Astrocyte (in vitro differentiated cells and primary cell): Measurements from ENCODE around the gene CHST11. TPM values are rescaled to one million over a fixed set of nuclear protein-coding genes. Genes with fewer than 3 reads are reported as not detected.
"Not testable (repeated sequence)": the region's sequence is repeated elsewhere in the genome, so short reads cannot be mapped to it uniquely, and the experiment has no call there.

Experiments
- DNase-seq: peaks from one replicate; pipeline ENCODE4 v3.0.0-alpha.2; 2010; ENCODE audit warnings: low read depth
- FAIRE-seq: peaks from 2 replicates; lab custom pipeline; 2011; peaks lifted over from hg19 to GRCh38; lab: Jason Lieb, UNC
- H2AFZ ChIP-seq: 2 replicates; pipeline ENCODE4 v1.6.0; 2012; ENCODE audit warnings: low read depth, low read length, inconsistent platforms
- H3K27ac ChIP-seq: 2 replicates; pipeline ENCODE4 v1.5.1; 2011; ENCODE audit warnings: low read depth, low read length, inconsistent platforms
- H3K27me3 ChIP-seq: 2 replicates; pipeline ENCODE4 v1.6.0; 2011; ENCODE audit warnings: low read length, inconsistent platforms; ENCODE audit not compliant: insufficient read depth
- H3K36me3 ChIP-seq: 2 replicates; pipeline ENCODE4 v1.5.1; 2011; ENCODE audit warnings: low read length, inconsistent platforms; ENCODE audit not compliant: insufficient read depth
- H3K4me1 ChIP-seq: 2 replicates; pipeline ENCODE4 v1.5.1; 2011; ENCODE audit warnings: low read length, inconsistent platforms; ENCODE audit not compliant: insufficient read depth
- H3K4me2 ChIP-seq: 2 replicates; pipeline ENCODE4 v1.6.0; 2012; ENCODE audit warnings: low read length, inconsistent platforms
- H3K4me3 ChIP-seq: 2 replicates; pipeline ENCODE4 v1.5.1; 2011; ENCODE audit warnings: low read depth, mild to moderate bottlenecking, low read length, inconsistent platforms; ENCODE audit not compliant: insufficient read depth
- H3K79me2 ChIP-seq: 2 replicates; pipeline ENCODE4 v1.6.0; 2012; ENCODE audit warnings: mild to moderate bottlenecking, low read length, inconsistent platforms; ENCODE audit not compliant: insufficient read depth
- H3K9ac ChIP-seq: 2 replicates; pipeline ENCODE4 v1.6.0; 2012; ENCODE audit warnings: mild to moderate bottlenecking, low read length, inconsistent platforms
- H3K9me3 ChIP-seq: 2 replicates; pipeline ENCODE4 v1.5.1; 2012; ENCODE audit warnings: low read depth, mild to moderate bottlenecking, low read length, inconsistent platforms; ENCODE audit not compliant: insufficient read depth
- H4K20me1 ChIP-seq: 2 replicates; pipeline ENCODE4 v1.6.0; 2012; ENCODE audit warnings: low read length, inconsistent platforms; ENCODE audit not compliant: insufficient read depth
- H3K27ac Mint-ChIP-seq: one replicate; pipeline ENCODE4 v1.8.0; 2021; ENCODE audit warnings: mild to moderate bottlenecking, mixed read lengths; ENCODE audit not compliant: unreplicated experiment
- H3K27me3 Mint-ChIP-seq: one replicate; pipeline ENCODE4 v1.8.0; 2021; ENCODE audit warnings: low read depth, mixed read lengths; ENCODE audit not compliant: unreplicated experiment
- H3K36me3 Mint-ChIP-seq: one replicate; pipeline ENCODE4 v1.8.0; 2021; ENCODE audit warnings: low read depth, mixed read lengths; ENCODE audit not compliant: unreplicated experiment
- H3K4me1 Mint-ChIP-seq: one replicate; pipeline ENCODE4 v1.8.0; 2021; ENCODE audit warnings: low read depth, mixed read lengths; ENCODE audit not compliant: unreplicated experiment
- H3K4me3 Mint-ChIP-seq: one replicate; pipeline ENCODE4 v1.8.0; 2021; ENCODE audit warnings: mild to moderate bottlenecking, moderate library complexity, mixed read lengths; ENCODE audit not compliant: unreplicated experiment
- H3K9me3 Mint-ChIP-seq: one replicate; pipeline ENCODE4 v1.8.0; 2021; ENCODE audit warnings: mild to moderate bottlenecking, mixed read lengths; ENCODE audit not compliant: unreplicated experiment
- CTCF ChIP-seq: IDR thresholded peaks from 2 replicates; pipeline ENCODE4 v1.5.1; 2011; ENCODE audit warnings: low read depth, mild to moderate bottlenecking, inconsistent platforms, low read length, moderate library complexity; ENCODE audit not compliant: insufficient read depth
- EZH2 ChIP-seq: IDR thresholded peaks from 2 replicates; pipeline ENCODE4 v1.6.1; 2012; ENCODE audit warnings: mild to moderate bottlenecking, low read length, inconsistent platforms; ENCODE audit not compliant: insufficient read depth
- total RNA-seq: library from RNA; stranded (reverse); gene quantifications from 2 replicates; pipeline ENCODE4 v1.2.1, GENCODE V29; 2021

The CHST11 gene
- total RNA-seq, 1 donor from 2014 or later = 30.2 TPM

GRCh38 chr12:104570174-104570907, 113.6 kb downstream of the CHST11 start:
- H3K4me1 Mint-ChIP-seq = peaks cover 3% of the 10 kb centered on the region
- H3K36me3 Mint-ChIP-seq = peaks cover 15% of the 10 kb centered on the region
- H3K4me3 ChIP-seq = no peak overlapping the region

GRCh38 chr12:104571328-104571727, 114.6 kb downstream of the CHST11 start:
- H3K27me3 Mint-ChIP-seq = no peaks in the 10 kb centered on the region
- peaks cover 34% of the 10 kb centered on the region for H3K79me2 ChIP-seq
- H3K9ac ChIP-seq = no peak overlapping the region
- H2AFZ ChIP-seq = no peak overlapping the region
- H3K36me3 ChIP-seq = no peaks in the 10 kb centered on the region
- DNase-seq = no peak
- H3K27ac ChIP-seq = no peak overlapping the region
- H3K4me3 Mint-ChIP-seq = no peak overlapping the region
- peaks cover 4% of the 10 kb centered on the region for H3K4me1 Mint-ChIP-seq
- no peak overlapping the region for H3K27ac Mint-ChIP-seq
- peaks cover 9% of the 10 kb centered on the region for H3K36me3 Mint-ChIP-seq
- H3K4me2 ChIP-seq = no peak overlapping the region
- TF ChIP-seq EZH2 (no peak), CTCF (no peak)
- H3K9me3 ChIP-seq = no peaks in the 10 kb centered on the region
- no peak overlapping the region for H3K4me3 ChIP-seq
- FAIRE-seq = no peak
- H3K27me3 ChIP-seq = no peaks in the 10 kb centered on the region
- H3K4me1 ChIP-seq = peaks cover 4% of the 10 kb centered on the region
- peaks cover 4% of the 10 kb centered on the region for H3K9me3 Mint-ChIP-seq
- H4K20me1 ChIP-seq = peaks cover 31% of the 10 kb centered on the region

More at GRCh38 chr12:104570174-104570907, 113.6 kb downstream of the CHST11 start:
- Histone ChIP-seq H3K79me2 (peaks cover 28% of the 10 kb centered on the region), H2AFZ (no peak overlapping the region), H3K36me3 (no peaks in the 10 kb centered on the region), H3K27ac (no peak overlapping the region), H3K27me3 (no peaks in the 10 kb centered on the region), H4K20me1 (peaks cover 36% of the 10 kb centered on the region), H3K9me3 (no peaks in the 10 kb centered on the region), H3K4me1 (peaks cover 10% of the 10 kb centered on the region), H3K9ac (no peak overlapping the region), H3K4me2 (no peak overlapping the region)
- Mint-ChIP-seq H3K4me3 (no peak overlapping the region), H3K9me3 (peaks cover 4% of the 10 kb centered on the region), H3K27ac (peak overlapping the region; percentile 21), H3K27me3 (no peaks in the 10 kb centered on the region)
- DNase-seq (no peak), FAIRE-seq (no peak)
- no peak for TF ChIP-seq CTCF

GRCh38 chr12:104574353-104574752, 117.6 kb downstream of the CHST11 start:
- not testable (repeated sequence) for H3K9me3 Mint-ChIP-seq, H3K4me3 ChIP-seq, H3K27me3 Mint-ChIP-seq, H3K27ac ChIP-seq, H3K27me3 ChIP-seq, H3K9ac ChIP-seq, H3K36me3 ChIP-seq, H3K36me3 Mint-ChIP-seq, H3K4me2 ChIP-seq, H3K9me3 ChIP-seq, H2AFZ ChIP-seq, H3K4me3 Mint-ChIP-seq, FAIRE-seq, H3K27ac Mint-ChIP-seq, DNase-seq
- peaks cover 23% of the 10 kb centered on the region for H3K79me2 ChIP-seq
- H3K4me1 Mint-ChIP-seq = peaks cover 31% of the 10 kb centered on the region
- H3K4me1 ChIP-seq = peaks cover 33% of the 10 kb centered on the region
- H4K20me1 ChIP-seq = peaks cover 12% of the 10 kb centered on the region

- not testable (repeated sequence) for FAIRE-seq, H3K27me3 Mint-ChIP-seq, H2AFZ ChIP-seq, DNase-seq, H3K27me3 ChIP-seq, H3K36me3 ChIP-seq, H3K4me3 ChIP-seq, H3K9me3 ChIP-seq, H3K4me3 Mint-ChIP-seq, H3K9me3 Mint-ChIP-seq, H3K9ac ChIP-seq, H3K27ac Mint-ChIP-seq, H3K36me3 Mint-ChIP-seq, H3K4me2 ChIP-seq, H3K27ac ChIP-seq
- H4K20me1 ChIP-seq = peaks cover 11% of the 10 kb centered on the region
- peaks cover 35% of the 10 kb centered on the region for H3K4me1 Mint-ChIP-seq
- peaks cover 24% of the 10 kb centered on the region for H3K79me2 ChIP-seq
- H3K4me1 ChIP-seq = peaks cover 37% of the 10 kb centered on the region
Observed at GRCh38 chr12:104574758-104575157, 118.0 kb downstream of the CHST11 start.
